GM13977 (cell line): Measurements from ENCODE around the gene C16orf74.

Experiments
- DNase-seq: peaks from one replicate; pipeline ENCODE4 v3.0.0; 2012; ENCODE audit warnings: low spot score
- CTCF ChIP-seq: IDR thresholded peaks from 2 replicates; pipeline ENCODE4 v1.5.1; 2012; ENCODE audit warnings: mild to moderate bottlenecking, control low read depth; ENCODE audit not compliant: insufficient read depth; ENCODE audit errors: extremely low read depth, missing control alignments
- in situ Hi-C: fragments of 300-500 bp; cut with MboI; formaldehyde crosslinking; loops from one replicate; pipeline ENCODE4 v1.12.0; 2022; ENCODE audit warnings: low sequenced_read_pairs, low pct_unique_long_range_greater_than_20kb, mixed read lengths, inconsistent platforms; ENCODE audit not compliant: unreplicated experiment

C16orf74 gene

DNA sequence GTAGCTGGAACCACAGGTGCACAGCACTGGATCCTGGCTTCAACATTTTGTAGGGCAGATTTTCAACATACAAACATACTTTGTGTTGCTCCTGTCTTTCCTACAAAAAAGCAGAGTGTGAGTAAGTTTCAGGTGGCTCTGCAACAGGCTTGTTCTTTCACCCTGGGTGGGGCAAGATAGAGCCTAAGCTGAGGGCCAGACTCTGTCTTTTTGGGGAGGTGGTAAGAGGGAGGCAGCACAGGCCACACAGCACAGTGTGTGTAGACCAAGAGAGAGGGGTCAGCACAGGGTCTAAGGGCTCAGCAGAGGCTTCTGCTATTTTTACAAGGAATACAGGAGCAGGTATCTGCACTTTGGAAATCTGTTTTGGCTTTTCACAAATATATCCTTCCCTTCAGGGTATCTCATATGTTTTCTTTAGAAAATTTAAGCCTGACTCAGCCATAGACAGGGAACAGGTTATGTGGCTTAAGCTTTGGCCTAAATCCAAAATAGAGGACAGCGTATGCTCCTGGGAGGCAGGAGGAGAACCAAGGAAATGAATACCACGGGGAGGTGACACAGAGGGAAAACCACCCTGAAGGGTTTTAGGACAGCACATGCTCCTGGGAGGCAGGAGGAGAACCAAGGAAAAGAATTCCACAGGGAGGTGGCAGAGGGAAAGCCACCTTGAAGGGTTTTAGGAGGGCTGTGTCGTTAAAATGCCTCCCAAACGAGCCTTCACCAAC lies 26.9 kb upstream of the C16orf74 start:
- TF ChIP-seq CTCF: no peak
- DNase-seq: no peak
- in situ Hi-C loops: no loop called here

- TF ChIP-seq CTCF: no peak
- DNase-seq: no peak
- in situ Hi-C loops: no loop called here
Observed at GRCh38 chr16:85774811-85775210, 23.9 kb upstream of the C16orf74 start.

- TF ChIP-seq CTCF: no peak
- in situ Hi-C loops: no loop called here
- DNase-seq: no peak
Observed at GRCh38 chr16:85774136-85774535, 23.2 kb upstream of the C16orf74 start.

- no peak for DNase-seq
- in situ Hi-C loops: no loop called here
- TF ChIP-seq CTCF: no peak
Observed at GRCh38 chr16:85773044-85773443, 22.1 kb upstream of the C16orf74 start.

- TF ChIP-seq CTCF: no peak
- in situ Hi-C loops: no loop called here
- DNase-seq: no peak
Observed at GRCh38 chr16:85770741-85771140, 19.8 kb upstream of the C16orf74 start.

DNA sequence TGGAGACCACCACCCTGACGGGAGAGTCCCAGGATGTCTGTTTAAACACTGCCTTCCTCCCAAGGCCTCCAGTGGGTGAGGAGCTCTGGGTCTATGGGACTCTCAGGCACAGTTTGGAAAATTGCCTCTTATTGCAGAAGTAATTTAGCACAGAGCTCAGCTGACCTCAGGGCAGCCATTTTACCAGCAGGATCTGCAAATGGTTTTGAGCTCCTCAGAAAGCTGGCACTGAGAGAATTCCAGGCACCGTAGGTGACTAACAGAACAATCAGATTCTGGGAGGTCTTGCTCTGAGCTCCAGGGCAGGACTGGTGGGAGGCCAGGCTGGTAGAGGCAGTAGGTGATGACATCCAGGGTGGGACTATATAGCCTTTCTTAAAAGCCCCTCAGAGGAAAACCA lies 17.3 kb upstream of the C16orf74 start:
- in situ Hi-C loops: no loop called here
- DNase-seq: no peak
- TF ChIP-seq CTCF: no peak
